GM04503 (cell line): ENCODE measurements around the gene KCNN1.
"Not testable (repeated sequence)": the region's sequence is repeated elsewhere in the genome, so short reads cannot be mapped to it uniquely, and the experiment has no call there.

ENCODE experiments used
- DNase-seq: peaks from one replicate; pipeline ENCODE4 v3.0.0-alpha.2; 2012; ENCODE audit warnings: low read depth

Gene KCNN1

DNA sequence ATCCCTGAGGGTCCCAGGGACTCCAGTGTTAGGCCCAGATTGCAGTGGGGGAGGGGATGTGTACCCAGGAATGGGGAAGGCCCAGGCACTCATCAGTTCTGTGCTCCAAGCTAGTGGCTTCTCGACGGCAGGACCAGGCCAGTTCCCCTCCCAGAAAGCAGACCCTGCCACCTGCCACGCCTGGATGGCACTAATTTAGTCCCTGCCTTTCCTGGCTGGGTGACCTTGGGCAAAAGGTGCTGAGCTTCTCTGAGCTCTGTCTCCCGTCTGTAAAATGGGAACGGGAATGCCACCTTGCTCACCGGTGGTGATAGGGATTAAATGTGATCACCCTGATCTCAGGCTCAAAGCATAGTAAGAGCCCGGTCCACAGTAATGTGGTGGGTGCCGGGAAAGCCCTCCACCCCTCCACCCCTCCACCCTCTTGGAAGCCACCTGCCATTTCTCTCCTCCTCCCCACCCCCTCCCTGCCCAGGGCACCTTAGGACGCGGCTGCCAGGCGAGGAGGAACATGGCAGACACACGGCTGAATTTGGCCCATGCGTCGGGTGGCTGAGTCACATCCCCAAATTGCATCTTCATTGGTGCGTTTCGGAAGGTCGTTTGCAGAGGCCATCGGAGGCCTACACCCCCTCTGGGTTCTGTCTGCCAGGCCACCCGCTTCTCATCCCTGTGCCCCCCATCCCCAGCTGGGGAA lies 2.3 kb downstream of the KCNN1 start:
- DNase-seq, result no peak

GRCh38 chr19:17972230-17972629 lies 5.3 kb downstream of the KCNN1 start:
- no peak for DNase-seq

GRCh38 chr19:17973759-17974158 lies 6.9 kb downstream of the KCNN1 start:
- no peak for DNase-seq

GRCh38 chr19:17974551-17974950 lies 7.6 kb downstream of the KCNN1 start:
- DNase-seq, result no peak

- no peak for DNase-seq
These were observed 8.1 kb downstream of the KCNN1 start for GRCh38 chr19:17975032-17975431.

- no peak for DNase-seq
These were observed 10.1 kb downstream of the KCNN1 start for GRCh38 chr19:17977021-17977420.

GRCh38 chr19:17977488-17977887 lies 10.6 kb downstream of the KCNN1 start:
- no peak for DNase-seq

GRCh38 chr19:17981611-17982010 lies 14.7 kb downstream of the KCNN1 start:
- DNase-seq, result no peak

- no peak for DNase-seq
These were observed 15.5 kb downstream of the KCNN1 start for GRCh38 chr19:17982430-17982829.

DNA sequence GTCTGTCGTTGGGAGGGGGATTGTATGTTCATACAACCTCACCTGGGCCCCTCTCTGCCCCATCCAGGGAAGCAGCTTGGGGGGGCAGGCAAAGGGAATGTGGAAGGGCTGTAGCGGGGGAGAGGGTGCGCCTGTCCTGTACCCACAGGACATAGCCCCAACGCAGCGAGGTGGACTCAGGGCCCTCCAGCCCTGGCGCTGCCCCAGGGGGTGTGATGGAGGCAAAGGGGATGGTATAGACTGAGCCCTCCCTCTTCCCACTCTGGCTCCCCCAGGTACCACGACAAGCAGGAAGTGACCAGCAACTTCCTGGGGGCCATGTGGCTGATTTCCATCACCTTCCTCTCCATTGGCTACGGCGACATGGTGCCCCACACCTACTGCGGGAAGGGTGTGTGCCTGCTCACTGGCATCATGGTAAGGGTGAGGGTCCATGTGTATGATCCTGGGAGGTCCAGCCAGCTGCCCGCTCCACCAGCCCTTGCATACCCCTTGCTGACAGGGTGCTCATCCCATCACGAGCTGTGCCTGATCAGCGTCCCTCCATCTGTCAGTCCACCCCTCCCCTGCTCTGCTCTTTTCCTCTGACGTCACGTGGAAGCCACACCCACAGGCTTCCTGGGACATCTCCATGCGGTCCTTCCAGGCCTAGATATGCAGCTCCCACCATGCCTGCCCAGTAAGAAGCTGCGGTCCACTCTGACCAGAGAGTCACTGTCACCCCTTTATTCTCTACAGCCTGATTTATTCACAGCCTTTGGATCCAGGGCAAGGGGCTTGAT lies 18.3 kb downstream of the KCNN1 start:
- DNase-seq, result no peak

- DNase-seq, result not testable (repeated sequence)
These were observed 19.7 kb downstream of the KCNN1 start for GRCh38 chr19:17986569-17986968.

- no peak for DNase-seq
These were observed 21.3 kb downstream of the KCNN1 start for GRCh38 chr19:17988161-17988560.

DNA sequence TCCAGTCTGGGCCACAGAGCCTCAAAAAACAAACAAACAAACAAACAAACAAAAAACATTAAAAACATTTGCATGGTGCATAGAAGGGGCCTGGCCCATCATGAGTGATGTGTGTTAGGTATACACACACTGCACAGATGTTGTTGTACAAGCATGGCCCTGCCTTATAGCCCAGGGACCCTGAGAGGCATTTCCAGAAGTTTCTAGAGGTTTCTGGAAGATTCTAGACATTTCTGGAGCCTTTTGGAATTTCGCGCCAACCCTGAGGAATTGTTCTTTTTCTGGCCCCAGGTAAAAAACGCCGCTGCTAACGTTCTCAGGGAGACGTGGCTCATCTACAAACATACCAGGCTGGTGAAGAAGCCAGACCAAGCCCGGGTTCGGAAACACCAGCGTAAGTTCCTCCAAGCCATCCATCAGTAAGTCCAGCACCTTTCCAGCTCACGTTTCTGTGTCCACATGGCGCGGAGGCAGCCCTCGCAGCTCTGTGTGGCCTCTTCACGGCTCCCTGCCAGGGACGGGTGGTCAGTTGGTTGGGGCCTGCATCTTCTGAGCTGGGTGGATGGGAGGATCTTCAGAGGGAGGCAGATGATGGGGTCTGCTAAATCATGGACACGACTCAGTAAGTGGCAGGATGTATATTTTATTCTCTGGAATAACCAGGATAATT lies 22.7 kb downstream of the KCNN1 start:
- no peak for DNase-seq

DNA sequence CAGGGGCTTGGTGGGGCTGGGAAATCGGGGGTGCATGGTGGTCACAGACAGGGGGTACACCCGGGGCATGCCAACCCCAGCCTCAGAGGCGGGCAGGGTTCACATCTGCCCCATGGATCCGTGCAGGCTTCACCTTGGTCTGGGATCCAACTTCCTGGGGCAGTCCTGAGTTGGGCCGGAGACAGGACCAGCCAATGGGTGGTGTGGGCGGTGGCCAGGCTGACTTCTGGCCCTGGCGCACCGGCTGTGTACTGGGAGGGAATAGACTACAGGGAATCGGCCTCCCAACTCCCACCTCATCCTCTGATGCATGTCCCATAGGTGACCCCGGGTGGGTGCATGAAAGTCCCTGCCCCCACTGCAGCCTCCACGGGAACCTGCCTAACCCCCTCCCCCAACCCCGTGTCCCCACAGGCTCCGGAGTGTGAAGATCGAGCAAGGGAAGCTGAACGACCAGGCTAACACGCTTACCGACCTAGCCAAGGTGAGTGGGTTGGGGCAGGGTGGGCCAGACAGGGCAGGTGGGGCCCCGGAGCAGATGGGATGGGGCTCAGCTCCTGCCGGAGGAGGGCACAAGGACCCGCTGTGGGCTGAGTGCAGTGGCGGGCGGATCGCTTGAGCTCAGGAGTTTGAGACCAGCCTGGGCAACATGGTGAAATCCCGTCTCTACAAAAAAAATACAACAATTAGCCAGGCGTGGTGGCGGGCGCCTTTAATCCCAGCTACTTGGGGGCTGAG lies 26.3 kb downstream of the KCNN1 start:
- no peak for DNase-seq

- no peak for DNase-seq
These were observed 30.0 kb downstream of the KCNN1 start for GRCh38 chr19:17996826-17997316.

- DNase-seq, result no peak
These were observed 31.3 kb downstream of the KCNN1 start for GRCh38 chr19:17997969-17998826.

DNA sequence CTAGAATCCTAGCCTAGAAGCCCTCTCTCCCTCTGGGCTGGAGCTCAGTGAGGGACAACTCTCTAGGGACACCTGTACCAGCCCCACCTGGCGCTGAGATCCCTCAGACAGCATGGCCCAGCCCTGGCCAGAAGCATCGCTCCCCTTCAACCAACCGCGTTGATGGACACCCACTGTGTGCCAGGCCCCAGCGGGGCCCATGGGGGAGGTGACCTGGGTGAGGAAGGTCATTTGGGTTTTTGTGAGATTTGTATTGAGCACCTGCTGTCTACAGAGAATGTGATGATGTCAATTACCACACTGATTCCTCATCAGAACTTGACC lies 31.9 kb downstream of the KCNN1 start:
- no peak for DNase-seq

- DNase-seq, result no peak
These were observed 33.0 kb downstream of the KCNN1 start for GRCh38 chr19:17999684-18000479.

DNA sequence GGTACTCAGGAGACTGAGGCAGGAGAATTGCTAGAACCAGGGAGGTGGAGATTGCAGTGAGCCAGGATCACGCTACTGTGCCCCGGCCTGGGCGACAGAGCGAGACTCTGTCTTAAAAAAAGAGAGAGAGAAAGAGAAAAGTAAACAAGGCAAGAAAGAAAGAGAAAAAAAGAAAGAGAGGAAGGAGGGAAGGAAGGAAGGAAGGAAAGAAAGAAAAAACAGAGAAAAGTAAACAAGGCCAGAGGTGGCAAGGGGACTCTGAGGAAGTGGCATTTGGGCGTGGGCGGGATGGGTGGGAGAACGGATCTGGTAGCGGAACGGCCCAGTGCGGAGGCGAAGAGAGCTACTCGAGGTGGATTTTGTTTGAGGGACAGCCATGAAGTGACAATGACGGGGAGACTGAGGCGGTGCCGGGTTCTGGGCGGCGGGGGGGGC lies 33.6 kb downstream of the KCNN1 start:
- no peak for DNase-seq
